Mesothelial cell of epicardium (in vitro differentiated cells): ENCODE measurements around the gene SEMA4D. TPM values are rescaled to one million over a fixed set of nuclear protein-coding genes. Genes with fewer than 3 reads are reported as not detected.

Experiments
- DNase-seq, 2 experiments: peaks; one replicate each; pipeline ENCODE4 v3.0.0; 2021; ENCODE audit warnings: low spot score in 2 of 2; ENCODE audit not compliant: unreplicated experiment in 2 of 2
- H3K27ac Mint-ChIP-seq: 2 replicates; pipeline ENCODE4 v1.8.0; 2021; ENCODE audit warnings: mixed read lengths
- H3K27me3 Mint-ChIP-seq: 2 replicates; pipeline ENCODE4 v1.8.0; 2021; ENCODE audit warnings: low read depth, mixed read lengths
- H3K36me3 Mint-ChIP-seq: 2 replicates; pipeline ENCODE4 v1.8.0; 2021; ENCODE audit warnings: mixed read lengths
- H3K4me1 Mint-ChIP-seq: 2 replicates; pipeline ENCODE4 v1.8.0; 2021; ENCODE audit warnings: mixed read lengths
- H3K4me3 Mint-ChIP-seq: 2 replicates; pipeline ENCODE4 v1.8.0; 2021; ENCODE audit warnings: mild to moderate bottlenecking, moderate library complexity, mixed read lengths
- H3K9me3 Mint-ChIP-seq: 2 replicates; pipeline ENCODE4 v1.8.0; 2021; ENCODE audit warnings: mixed read lengths
- total RNA-seq: library from RNA; stranded (reverse); gene quantifications from 3 replicates; pipeline ENCODE4 v1.2.1, GENCODE V29; 2021
- TF ChIP-seq, protein P1 (sequence below): fragments of 200-600 bp; sonication (generic); IDR thresholded peaks from one replicate; pipeline ENCODE4 v1.5.0; 2021; ENCODE audit warnings: antibody characterized with exemption; ENCODE audit not compliant: unreplicated experiment

Gene SEMA4D
- total RNA-seq, 1 donor from 2014 or later = 44.7 TPM

DNA sequence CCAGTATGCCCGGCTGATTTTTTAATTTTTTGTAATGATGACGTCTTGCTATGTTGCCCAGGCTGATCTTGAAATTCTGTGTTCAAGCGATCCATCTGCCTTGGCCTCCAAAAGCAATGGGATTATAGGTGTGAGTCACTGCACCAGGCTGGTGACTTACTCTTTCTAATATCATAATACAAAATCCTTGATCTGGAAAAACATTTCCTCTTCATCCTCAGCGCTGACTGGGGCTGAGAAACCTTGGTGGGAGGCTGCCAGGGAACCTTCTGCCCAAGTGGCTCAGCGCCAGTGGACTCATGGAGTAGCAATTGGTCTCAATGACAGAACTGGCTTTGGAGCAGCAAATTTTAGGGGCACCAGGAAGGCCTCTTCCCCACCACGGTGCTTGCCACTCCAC lies 17.5 kb upstream of the SEMA4D start:
- peaks cover 3% of the 10 kb centered on the region for H3K4me1 Mint-ChIP-seq
- no peak for DNase-seq
- no peaks in the 10 kb centered on the region for H3K36me3 Mint-ChIP-seq
- H3K27ac Mint-ChIP-seq = no peak overlapping the region
- H3K27me3 Mint-ChIP-seq = peaks cover 26% of the 10 kb centered on the region
- no peak overlapping the region for H3K4me3 Mint-ChIP-seq
- no peaks in the 10 kb centered on the region for H3K9me3 Mint-ChIP-seq
- TF ChIP-seq, protein P1, sequence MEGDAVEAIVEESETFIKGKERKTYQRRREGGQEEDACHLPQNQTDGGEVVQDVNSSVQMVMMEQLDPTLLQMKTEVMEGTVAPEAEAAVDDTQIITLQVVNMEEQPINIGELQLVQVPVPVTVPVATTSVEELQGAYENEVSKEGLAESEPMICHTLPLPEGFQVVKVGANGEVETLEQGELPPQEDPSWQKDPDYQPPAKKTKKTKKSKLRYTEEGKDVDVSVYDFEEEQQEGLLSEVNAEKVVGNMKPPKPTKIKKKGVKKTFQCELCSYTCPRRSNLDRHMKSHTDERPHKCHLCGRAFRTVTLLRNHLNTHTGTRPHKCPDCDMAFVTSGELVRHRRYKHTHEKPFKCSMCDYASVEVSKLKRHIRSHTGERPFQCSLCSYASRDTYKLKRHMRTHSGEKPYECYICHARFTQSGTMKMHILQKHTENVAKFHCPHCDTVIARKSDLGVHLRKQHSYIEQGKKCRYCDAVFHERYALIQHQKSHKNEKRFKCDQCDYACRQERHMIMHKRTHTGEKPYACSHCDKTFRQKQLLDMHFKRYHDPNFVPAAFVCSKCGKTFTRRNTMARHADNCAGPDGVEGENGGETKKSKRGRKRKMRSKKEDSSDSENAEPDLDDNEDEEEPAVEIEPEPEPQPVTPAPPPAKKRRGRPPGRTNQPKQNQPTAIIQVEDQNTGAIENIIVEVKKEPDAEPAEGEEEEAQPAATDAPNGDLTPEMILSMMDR = no peak

DNA sequence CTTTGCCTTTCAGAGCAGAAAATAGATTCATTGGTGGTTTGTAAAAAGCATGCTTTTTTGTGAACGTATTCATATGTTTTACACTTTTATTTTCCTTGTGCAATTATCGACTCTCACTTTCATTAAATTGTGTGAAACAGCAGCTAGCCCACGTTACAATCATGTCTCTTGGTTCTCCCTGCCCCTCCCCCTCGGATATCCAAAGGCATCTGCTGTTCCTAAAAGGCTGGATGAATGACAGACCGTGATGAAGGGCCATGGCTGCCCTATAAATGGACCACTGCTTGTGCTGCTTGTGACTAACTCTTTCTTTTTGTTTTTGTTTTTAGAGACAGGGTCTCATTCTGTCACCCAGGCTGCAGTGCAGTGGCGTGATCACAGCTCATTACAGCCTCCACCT lies 17.0 kb upstream of the SEMA4D start:
- H3K4me3 Mint-ChIP-seq = no peak overlapping the region
- TF ChIP-seq, protein P1 = no peak
- no peaks in the 10 kb centered on the region for H3K36me3 Mint-ChIP-seq
- H3K27me3 Mint-ChIP-seq = peaks cover 28% of the 10 kb centered on the region
- no peak for DNase-seq
- peaks cover 3% of the 10 kb centered on the region for H3K4me1 Mint-ChIP-seq
- H3K27ac Mint-ChIP-seq = no peak overlapping the region
- no peaks in the 10 kb centered on the region for H3K9me3 Mint-ChIP-seq

DNA sequence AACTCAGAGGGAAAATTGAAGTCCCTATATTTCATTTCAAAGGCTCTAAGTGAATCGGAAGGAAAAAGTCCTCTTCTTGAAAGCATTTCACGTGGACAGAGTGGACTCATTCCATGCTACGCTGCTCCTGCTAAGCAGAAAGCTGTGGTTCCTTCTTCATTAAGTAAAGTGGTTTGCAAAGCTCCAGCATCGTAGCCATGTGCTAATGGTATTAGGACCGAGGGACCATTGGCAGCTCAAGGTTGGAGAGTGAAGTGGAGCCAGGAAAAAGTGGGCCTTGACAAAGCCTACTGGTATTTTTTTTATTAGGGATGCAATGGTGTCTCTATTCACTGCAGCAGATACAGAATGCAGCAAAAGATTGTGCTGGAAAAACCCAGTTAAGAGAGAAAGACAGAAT lies 16.4 kb upstream of the SEMA4D start:
- Mint-ChIP-seq H3K27ac (no peak overlapping the region), H3K36me3 (no peaks in the 10 kb centered on the region), H3K4me1 (no peaks in the 10 kb centered on the region), H3K27me3 (peaks cover 28% of the 10 kb centered on the region), H3K9me3 (no peaks in the 10 kb centered on the region), H3K4me3 (no peak overlapping the region)
- no peak for DNase-seq
- TF ChIP-seq, protein P1 = no peak

DNA sequence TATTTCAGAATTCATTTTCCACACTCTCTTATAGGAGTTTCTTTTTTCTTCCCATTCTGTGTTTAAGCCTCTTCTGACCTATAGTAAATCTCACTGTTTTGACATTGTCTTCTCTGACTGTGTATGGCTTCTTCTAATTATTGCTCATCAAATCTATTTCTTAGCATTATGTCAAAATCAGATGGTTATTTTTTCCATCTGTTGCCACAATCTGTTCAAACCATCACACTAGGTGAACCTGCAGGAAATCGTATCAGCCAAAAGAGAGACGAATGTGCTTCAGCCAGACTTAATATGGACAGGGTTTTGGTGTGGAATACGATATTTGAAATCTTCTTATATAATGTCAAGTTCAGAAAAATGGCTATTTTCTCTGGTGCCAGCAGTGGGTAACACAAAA lies 15.9 kb upstream of the SEMA4D start:
- TF ChIP-seq, protein P1 = no peak

DNA sequence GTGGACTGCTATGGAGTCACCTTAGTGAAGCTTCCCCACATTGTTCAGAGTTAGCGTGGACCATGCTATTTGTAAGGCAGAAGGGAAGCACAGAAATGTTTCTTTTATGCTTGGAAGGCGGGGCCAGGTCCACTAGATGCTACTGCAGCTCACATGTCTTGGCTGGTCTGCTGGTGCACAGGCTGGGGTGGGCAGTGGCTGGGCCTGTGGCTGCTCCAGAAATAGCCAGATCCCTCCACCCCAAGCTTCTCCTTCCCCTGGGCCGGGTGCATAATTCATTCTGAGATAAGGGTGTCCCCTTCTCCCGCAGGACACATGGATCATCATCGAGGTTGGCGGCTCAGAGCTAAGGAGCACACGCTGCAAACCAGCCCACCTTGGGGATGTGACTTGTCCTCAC lies 14.5 kb upstream of the SEMA4D start:
- Mint-ChIP-seq H3K4me1 (no peaks in the 10 kb centered on the region), H3K27me3 (peaks cover 28% of the 10 kb centered on the region), H3K36me3 (no peaks in the 10 kb centered on the region), H3K27ac (no peak overlapping the region), H3K4me3 (no peak overlapping the region), H3K9me3 (no peaks in the 10 kb centered on the region)
- TF ChIP-seq, protein P1 = no peak
- DNase-seq = no peak

More for the DNA sequence above, 15.9 kb upstream of the SEMA4D start:
- H3K4me3 Mint-ChIP-seq = no peak overlapping the region
- no peak overlapping the region for H3K27ac Mint-ChIP-seq
- H3K4me1 Mint-ChIP-seq = no peaks in the 10 kb centered on the region
- no peaks in the 10 kb centered on the region for H3K36me3 Mint-ChIP-seq
- H3K27me3 Mint-ChIP-seq = peaks cover 28% of the 10 kb centered on the region
- no peaks in the 10 kb centered on the region for H3K9me3 Mint-ChIP-seq
- no peak for DNase-seq

DNA sequence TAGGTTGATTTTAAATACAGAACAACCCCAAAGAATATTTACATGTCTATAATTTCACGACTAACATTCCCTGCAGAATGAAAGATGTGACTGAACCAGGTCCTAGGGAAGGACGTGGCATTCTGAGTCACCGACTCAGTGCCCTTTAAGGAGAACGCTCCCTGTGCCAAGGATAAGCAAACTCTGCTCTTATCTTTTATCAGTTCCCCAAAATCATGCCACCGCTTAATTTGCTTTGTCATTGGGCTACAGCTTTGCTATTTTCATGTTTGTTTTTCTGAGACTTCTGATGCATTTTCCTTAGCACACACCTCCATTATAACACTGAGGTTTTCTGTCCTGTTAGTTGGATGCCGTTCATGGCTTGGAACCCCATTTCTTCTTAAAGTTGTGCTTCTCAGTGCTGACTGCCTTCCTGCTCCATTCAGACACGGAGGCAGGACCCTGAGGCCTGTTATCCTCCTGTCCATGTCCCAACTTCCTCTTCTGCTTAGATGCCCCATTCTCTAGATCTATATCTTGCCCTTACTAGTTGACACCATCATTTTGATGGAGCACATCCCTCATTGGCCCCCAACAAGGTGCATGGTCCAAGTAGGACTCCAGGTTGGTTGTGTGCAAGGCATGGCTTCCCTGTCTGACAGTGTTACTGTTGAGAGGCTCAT lies 11.2 kb upstream of the SEMA4D start:
- Mint-ChIP-seq H3K4me1 (no peaks in the 10 kb centered on the region), H3K27me3 (peaks cover 28% of the 10 kb centered on the region), H3K4me3 (no peak overlapping the region), H3K36me3 (no peaks in the 10 kb centered on the region), H3K27ac (no peak overlapping the region), H3K9me3 (no peaks in the 10 kb centered on the region)
- TF ChIP-seq, protein P1 = no peak
- no peak for DNase-seq
